DND-41 (cell line): Measurements from ENCODE around the gene DPRX.
"Not testable (repeated sequence)": the region's sequence is repeated elsewhere in the genome, so short reads cannot be mapped to it uniquely, and the experiment has no call there.

Experiments
- CTCF ChIP-seq: IDR thresholded peaks from 2 replicates; pipeline ENCODE4 v1.5.1; 2012; ENCODE audit warnings: borderline replicate concordance, low read length, moderate library complexity, mild to moderate bottlenecking; ENCODE audit not compliant: poor library complexity, severe bottlenecking; ENCODE audit errors: extremely low read depth
- EZH2 ChIP-seq: IDR thresholded peaks from 3 replicates; pipeline ENCODE4 v1.6.1; 2012; ENCODE audit warnings: borderline replicate concordance, low read depth, mild to moderate bottlenecking, moderate library complexity, low read length, inconsistent platforms; ENCODE audit not compliant: severe bottlenecking

- not testable (repeated sequence) for TF ChIP-seq CTCF, EZH2
These were observed 37.0 kb downstream of the DPRX start for GRCh38 chr19:53668804-53669203.
